ENCODE measurements around the gene RAPGEF6. TPM values are rescaled to one million over a fixed set of nuclear protein-coding genes. Genes with fewer than 3 reads are reported as not detected.
A peak's percentile ranks its signal among the peaks of the same experiment; 100 is the strongest.

RAPGEF6 gene
- total RNA-seq, 1 donor from 2014 or later = 16.9 TPM

DNA sequence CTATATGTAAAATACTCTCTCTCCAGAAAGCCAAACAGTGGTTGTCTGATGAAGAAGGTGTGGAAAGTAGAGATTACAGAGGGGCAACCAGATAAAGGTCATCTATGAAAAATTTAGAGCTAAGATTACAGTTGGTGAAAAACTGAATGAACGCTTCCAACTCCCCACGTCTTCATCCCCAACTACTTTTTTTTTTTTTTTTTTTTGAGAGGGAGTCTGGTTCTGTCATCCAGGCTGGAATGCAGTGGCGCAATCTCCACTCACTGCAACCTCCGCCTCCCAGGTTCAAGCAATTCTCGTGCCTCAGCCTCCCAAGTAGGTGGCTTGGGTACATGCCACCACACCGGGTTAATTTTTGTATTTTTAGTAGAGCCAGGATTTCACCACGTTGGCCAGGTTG, 64.3 kb downstream of the RAPGEF6 start:
- no peaks in the 10 kb centered on the region for H3K4me1 Mint-ChIP-seq (ENCODE audit: unreplicated experiment)
- H3K27ac Mint-ChIP-seq (ENCODE audit: unreplicated experiment) = no peak overlapping the region
- TF ChIP-seq, protein P1, sequence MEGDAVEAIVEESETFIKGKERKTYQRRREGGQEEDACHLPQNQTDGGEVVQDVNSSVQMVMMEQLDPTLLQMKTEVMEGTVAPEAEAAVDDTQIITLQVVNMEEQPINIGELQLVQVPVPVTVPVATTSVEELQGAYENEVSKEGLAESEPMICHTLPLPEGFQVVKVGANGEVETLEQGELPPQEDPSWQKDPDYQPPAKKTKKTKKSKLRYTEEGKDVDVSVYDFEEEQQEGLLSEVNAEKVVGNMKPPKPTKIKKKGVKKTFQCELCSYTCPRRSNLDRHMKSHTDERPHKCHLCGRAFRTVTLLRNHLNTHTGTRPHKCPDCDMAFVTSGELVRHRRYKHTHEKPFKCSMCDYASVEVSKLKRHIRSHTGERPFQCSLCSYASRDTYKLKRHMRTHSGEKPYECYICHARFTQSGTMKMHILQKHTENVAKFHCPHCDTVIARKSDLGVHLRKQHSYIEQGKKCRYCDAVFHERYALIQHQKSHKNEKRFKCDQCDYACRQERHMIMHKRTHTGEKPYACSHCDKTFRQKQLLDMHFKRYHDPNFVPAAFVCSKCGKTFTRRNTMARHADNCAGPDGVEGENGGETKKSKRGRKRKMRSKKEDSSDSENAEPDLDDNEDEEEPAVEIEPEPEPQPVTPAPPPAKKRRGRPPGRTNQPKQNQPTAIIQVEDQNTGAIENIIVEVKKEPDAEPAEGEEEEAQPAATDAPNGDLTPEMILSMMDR (IDR thresholded peaks at IDR 0.05; ENCODE audit: unreplicated experiment) = no peak
- no peaks in the 10 kb centered on the region for H3K36me3 Mint-ChIP-seq (ENCODE audit: low read depth, unreplicated experiment)
- no peak for DNase-seq (ENCODE audit: low spot score)
- no peak overlapping the region for H3K4me3 Mint-ChIP-seq (ENCODE audit: unreplicated experiment)
- H3K9me3 Mint-ChIP-seq (ENCODE audit: unreplicated experiment) = no peaks in the 10 kb centered on the region
- H3K27me3 Mint-ChIP-seq (ENCODE audit: unreplicated experiment) = peaks cover 2% of the 10 kb centered on the region

DNA sequence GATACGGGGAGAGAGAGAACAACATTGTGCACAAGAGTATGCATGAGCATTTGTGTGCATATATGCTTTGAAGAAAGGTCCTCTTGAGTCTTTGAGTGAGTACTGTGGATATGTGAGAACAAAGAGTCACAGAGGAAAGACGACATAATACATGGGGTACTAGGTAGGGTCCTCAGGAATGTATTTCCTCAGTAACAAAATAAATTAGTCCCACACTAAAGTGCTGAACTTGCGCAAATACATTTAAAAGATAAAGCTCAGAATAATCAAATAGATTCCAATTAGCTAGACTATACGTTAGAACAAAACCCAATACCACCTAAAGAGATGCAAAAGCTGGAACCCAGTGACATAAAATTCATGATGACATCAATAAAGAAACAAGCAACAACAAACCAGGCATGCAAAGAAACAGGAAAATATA, 70.8 kb downstream of the RAPGEF6 start:
- DNase-seq (ENCODE audit: low spot score) = no peak
- H3K4me3 Mint-ChIP-seq (ENCODE audit: unreplicated experiment) = no peak overlapping the region
- H3K4me1 Mint-ChIP-seq (ENCODE audit: unreplicated experiment) = peaks cover 12% of the 10 kb centered on the region
- H3K9me3 Mint-ChIP-seq (ENCODE audit: unreplicated experiment) = no peaks in the 10 kb centered on the region
- TF ChIP-seq, protein P1 (IDR thresholded peaks at IDR 0.05; ENCODE audit: unreplicated experiment) = no peak
- peak overlapping the region; percentile 87 for H3K27ac Mint-ChIP-seq (ENCODE audit: unreplicated experiment)
- no peaks in the 10 kb centered on the region for H3K36me3 Mint-ChIP-seq (ENCODE audit: low read depth, unreplicated experiment)
- peaks cover 2% of the 10 kb centered on the region for H3K27me3 Mint-ChIP-seq (ENCODE audit: unreplicated experiment)

DNA sequence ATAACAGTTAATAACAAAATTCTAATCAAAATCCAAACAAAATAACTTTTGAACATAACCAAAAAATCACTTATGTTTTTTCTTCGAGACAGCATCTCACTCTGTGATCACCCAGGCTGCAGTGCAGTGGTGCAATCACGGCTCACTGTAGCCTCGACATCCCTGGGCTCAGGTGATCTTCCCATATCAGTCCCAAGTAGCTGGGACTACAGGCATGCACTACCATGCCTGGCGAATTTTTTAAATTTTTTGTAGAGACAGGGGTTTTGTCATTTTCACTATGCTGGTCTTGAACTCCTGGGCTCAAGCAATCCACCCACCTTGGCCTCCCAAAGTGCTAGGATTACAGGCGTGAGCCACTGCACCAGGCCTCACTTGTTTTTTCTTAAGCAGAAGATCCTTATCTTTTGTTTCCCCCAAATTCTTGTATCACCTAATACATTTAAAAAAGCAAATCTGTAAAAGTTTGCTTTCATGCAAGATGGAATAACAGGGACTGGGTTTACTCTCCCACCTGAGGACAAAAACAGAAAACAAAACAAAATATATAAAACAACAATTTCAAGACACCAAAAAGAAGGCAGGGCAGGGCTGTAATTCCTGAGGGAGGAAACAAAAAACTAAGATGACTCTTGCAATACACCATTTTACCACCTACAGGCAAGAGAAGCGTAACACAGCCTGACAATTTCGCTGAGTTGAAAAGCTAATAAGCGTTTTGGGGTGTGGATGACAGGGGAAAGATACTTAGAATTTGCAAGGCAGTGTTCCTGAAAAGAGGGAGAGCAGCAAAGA, 71.4 kb downstream of the RAPGEF6 start:
- no peaks in the 10 kb centered on the region for H3K9me3 Mint-ChIP-seq (ENCODE audit: unreplicated experiment)
- peaks cover 2% of the 10 kb centered on the region for H3K27me3 Mint-ChIP-seq (ENCODE audit: unreplicated experiment)
- H3K27ac Mint-ChIP-seq (ENCODE audit: unreplicated experiment) = peak overlapping the region; percentile 87
- peaks cover 12% of the 10 kb centered on the region for H3K4me1 Mint-ChIP-seq (ENCODE audit: unreplicated experiment)
- DNase-seq (ENCODE audit: low spot score) = no peak
- H3K4me3 Mint-ChIP-seq (ENCODE audit: unreplicated experiment) = no peak overlapping the region
- TF ChIP-seq, protein P1 (IDR thresholded peaks at IDR 0.05; ENCODE audit: unreplicated experiment) = no peak
- H3K36me3 Mint-ChIP-seq (ENCODE audit: low read depth, unreplicated experiment) = no peaks in the 10 kb centered on the region

DNA sequence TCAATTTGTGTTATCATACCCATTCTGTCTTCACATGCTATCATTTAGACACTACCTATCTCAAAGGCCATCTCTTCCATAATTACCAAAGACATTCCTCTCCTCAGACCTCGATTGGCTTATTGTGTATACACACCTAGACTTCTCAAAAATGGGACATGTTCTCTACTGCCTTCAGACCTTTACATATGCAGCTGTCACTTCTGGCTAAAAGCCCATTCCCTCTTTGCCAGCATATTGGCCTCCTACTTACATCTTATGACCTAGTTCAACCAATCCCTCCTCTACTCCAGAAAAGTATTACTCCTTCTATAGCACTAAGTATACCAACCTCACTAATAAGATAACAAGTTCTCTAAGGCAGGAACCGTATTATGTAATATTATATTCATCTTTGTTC, 84.4 kb downstream of the RAPGEF6 start:
- no peaks in the 10 kb centered on the region for H3K36me3 Mint-ChIP-seq (ENCODE audit: low read depth, unreplicated experiment)
- TF ChIP-seq, protein P1 (IDR thresholded peaks at IDR 0.05; ENCODE audit: unreplicated experiment) = no peak
- H3K9me3 Mint-ChIP-seq (ENCODE audit: unreplicated experiment) = no peaks in the 10 kb centered on the region

DNA sequence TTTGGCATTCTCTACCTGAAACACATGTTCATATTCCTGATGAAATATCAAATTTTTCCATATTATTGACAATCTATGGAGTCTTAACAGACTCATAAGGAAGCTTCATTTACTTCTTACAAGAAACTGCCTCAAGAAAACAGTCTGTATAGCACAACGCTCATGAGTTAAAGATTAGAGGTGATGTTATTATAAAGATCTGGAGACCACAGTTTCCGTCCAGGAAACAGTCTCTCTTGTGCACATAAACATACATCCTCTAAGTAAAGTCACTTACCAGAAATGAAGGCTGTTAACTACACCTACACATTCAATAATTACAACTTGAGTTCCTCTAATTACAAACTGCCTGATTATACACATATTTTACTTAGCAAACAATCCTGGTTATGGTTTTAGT, 86.9 kb downstream of the RAPGEF6 start:
- Mint-ChIP-seq H3K4me3 (ENCODE audit: unreplicated experiment) (no peak overlapping the region), H3K27me3 (ENCODE audit: unreplicated experiment) (no peaks in the 10 kb centered on the region), H3K9me3 (ENCODE audit: unreplicated experiment) (no peaks in the 10 kb centered on the region), H3K27ac (ENCODE audit: unreplicated experiment) (no peak overlapping the region), H3K36me3 (ENCODE audit: low read depth, unreplicated experiment) (no peaks in the 10 kb centered on the region), H3K4me1 (ENCODE audit: unreplicated experiment) (peaks cover 12% of the 10 kb centered on the region)
- DNase-seq (ENCODE audit: low spot score) = no peak
- TF ChIP-seq, protein P1 (IDR thresholded peaks at IDR 0.05; ENCODE audit: unreplicated experiment) = no peak

More for the DNA sequence above, 84.4 kb downstream of the RAPGEF6 start:
- Mint-ChIP-seq H3K4me3 (ENCODE audit: unreplicated experiment) (no peak overlapping the region), H3K4me1 (ENCODE audit: unreplicated experiment) (peaks cover 12% of the 10 kb centered on the region), H3K27ac (ENCODE audit: unreplicated experiment) (no peak overlapping the region), H3K27me3 (ENCODE audit: unreplicated experiment) (no peaks in the 10 kb centered on the region)
- no peak for DNase-seq (ENCODE audit: low spot score)

Measured in endothelial cell (in vitro differentiated cells).